ENCODE data around the gene CHRNB4.

GRCh38 chr15:78651007-78651406 is 10.0 kb upstream of the CHRNB4 start:
- TF ChIP-seq, protein P1, sequence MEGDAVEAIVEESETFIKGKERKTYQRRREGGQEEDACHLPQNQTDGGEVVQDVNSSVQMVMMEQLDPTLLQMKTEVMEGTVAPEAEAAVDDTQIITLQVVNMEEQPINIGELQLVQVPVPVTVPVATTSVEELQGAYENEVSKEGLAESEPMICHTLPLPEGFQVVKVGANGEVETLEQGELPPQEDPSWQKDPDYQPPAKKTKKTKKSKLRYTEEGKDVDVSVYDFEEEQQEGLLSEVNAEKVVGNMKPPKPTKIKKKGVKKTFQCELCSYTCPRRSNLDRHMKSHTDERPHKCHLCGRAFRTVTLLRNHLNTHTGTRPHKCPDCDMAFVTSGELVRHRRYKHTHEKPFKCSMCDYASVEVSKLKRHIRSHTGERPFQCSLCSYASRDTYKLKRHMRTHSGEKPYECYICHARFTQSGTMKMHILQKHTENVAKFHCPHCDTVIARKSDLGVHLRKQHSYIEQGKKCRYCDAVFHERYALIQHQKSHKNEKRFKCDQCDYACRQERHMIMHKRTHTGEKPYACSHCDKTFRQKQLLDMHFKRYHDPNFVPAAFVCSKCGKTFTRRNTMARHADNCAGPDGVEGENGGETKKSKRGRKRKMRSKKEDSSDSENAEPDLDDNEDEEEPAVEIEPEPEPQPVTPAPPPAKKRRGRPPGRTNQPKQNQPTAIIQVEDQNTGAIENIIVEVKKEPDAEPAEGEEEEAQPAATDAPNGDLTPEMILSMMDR (IDR thresholded peaks at IDR 0.05) = no peak
- TF ChIP-seq POLR2A (IDR thresholded peaks at IDR 0.05) = no peak

Data from right lobe of liver (tissue), 4 donors.